Astrocyte of the cerebellum (primary cell): ENCODE measurements around the gene CALHM4.

Source experiments
- DNase-seq: peaks from one replicate; pipeline ENCODE4 v3.0.0-alpha.2; 2011; ENCODE audit warnings: low read depth
- H3K4me3 ChIP-seq: 2 replicates; pipeline ENCODE4 v1.5.1; 2011; ENCODE audit warnings: mild to moderate bottlenecking, low read depth, low read length, moderate library complexity
- in situ Hi-C: cut with HindIII; loops from 2 replicates; pipeline ENCODE4 v1.10.0; 2017; ENCODE audit warnings: low sequenced_read_pairs
- TF ChIP-seq, protein P1 (sequence below): IDR thresholded peaks from 2 replicates; pipeline ENCODE4 v1.5.1; 2012; ENCODE audit warnings: low read length, low read depth, moderate library complexity, mild to moderate bottlenecking; ENCODE audit errors: missing control alignments

Gene CALHM4

DNA sequence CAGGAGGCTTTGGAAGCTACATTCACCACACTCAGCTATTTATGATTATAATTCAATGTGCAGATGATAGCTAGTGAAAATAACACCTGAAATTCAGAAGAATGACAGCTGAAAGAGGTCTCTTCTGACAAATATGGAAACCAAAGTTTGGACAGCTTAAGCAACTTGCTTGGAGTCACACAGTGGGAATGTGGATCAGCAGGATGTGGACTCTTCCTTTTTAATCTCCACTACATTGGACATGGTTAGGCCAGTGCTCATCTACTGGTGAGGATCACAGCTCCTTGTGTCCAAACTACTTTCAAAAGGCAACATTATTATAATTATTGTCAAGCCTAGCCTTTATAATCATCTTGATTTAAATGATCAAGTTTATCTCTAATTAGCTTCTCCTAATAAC lies 18.4 kb upstream of the CALHM4 start:
- DNase-seq, result no peak
- in situ Hi-C loops, result no loop called here
- no peak overlapping the region for H3K4me3 ChIP-seq
- TF ChIP-seq, protein P1, sequence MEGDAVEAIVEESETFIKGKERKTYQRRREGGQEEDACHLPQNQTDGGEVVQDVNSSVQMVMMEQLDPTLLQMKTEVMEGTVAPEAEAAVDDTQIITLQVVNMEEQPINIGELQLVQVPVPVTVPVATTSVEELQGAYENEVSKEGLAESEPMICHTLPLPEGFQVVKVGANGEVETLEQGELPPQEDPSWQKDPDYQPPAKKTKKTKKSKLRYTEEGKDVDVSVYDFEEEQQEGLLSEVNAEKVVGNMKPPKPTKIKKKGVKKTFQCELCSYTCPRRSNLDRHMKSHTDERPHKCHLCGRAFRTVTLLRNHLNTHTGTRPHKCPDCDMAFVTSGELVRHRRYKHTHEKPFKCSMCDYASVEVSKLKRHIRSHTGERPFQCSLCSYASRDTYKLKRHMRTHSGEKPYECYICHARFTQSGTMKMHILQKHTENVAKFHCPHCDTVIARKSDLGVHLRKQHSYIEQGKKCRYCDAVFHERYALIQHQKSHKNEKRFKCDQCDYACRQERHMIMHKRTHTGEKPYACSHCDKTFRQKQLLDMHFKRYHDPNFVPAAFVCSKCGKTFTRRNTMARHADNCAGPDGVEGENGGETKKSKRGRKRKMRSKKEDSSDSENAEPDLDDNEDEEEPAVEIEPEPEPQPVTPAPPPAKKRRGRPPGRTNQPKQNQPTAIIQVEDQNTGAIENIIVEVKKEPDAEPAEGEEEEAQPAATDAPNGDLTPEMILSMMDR, result no peak

DNA sequence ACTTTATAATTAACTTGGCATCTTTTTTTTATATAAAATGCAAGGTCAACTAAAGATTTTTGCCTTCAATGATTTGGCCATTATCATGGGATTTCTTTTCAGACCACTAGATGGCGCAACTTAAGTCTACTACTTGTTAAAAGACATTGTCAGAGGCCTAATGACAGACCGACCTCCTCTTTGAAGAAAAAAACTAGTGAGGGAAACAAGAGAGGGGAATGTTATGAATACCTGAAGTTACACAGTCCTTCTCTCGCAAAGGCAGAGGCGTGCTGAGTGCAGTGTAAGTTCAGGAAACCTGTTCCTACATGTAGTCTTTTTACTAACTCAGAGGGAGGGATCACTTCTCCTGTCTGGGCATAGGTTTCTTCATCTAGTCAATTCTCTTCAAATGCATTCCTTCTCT lies 17.3 kb upstream of the CALHM4 start:
- TF ChIP-seq, protein P1, result peak; percentile 61
- in situ Hi-C loops, result no loop called here
- no peak for DNase-seq
- no peak overlapping the region for H3K4me3 ChIP-seq

DNA sequence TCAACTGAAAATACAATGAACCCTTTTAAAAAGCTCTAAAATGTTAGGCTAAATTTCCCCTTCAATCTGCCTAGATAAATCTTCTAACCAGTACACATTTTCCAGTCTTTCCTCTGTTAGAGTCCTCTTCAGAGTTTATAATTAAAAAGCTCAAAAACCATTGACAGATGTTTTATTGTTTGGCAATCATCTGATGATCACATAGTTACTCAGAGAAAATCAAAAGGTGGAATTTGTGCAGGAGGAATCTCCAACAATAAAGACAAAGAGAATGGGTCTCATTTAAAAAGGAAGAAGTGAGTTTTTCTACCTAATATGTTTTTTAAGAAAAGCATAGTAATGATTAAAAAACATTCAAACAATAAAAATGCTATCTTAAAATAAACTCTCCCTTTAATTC lies 11.1 kb upstream of the CALHM4 start:
- in situ Hi-C loops, result no loop called here
- no peak overlapping the region for H3K4me3 ChIP-seq
- TF ChIP-seq, protein P1, result no peak
- DNase-seq, result no peak

DNA sequence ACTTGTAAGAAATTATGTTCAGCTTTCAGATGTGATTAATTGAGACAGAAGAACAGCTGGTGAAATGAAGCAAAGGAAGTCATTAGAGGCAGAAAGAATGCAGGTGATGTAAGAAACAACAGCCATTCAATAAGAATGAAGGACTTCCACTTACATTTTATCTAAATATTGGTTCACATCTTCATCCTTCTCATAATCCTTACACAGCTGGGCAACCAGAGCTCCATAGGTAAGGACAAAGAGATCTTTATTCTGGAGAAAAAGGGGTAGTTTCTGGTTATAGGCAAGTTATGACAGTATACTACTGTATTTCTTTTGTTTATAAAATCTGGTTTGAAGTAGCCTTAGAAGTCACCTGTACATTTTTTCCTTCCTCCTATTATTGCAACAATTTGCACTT lies 10.4 kb upstream of the CALHM4 start:
- no peak overlapping the region for H3K4me3 ChIP-seq
- DNase-seq, result no peak
- TF ChIP-seq, protein P1, result no peak
- in situ Hi-C loops, result no loop called here

DNA sequence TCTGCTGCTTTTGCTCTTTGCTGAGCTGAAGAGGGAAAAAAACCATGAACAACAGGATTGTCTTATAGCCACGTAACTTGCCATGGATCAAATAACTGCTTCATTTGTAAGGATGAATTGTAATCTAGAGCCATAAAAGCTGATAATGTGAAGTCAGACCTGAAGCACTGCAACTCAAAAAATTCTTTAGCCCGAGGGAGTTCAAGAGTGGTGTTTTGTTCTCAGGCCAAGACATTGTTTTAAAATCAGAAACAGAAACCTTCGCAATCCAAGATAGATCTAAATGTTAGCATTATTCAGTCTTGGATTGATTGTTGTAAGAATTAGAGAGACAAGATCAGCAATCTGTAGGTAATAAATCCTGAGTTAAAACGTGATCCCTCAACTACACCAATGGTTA lies 7.9 kb upstream of the CALHM4 start, which contains the start of gene TRAPPC3L:
TRAPPC3L (minus strand) TSS at position 34 of the 400 bp plus-strand sequence. CDS start 170 bp downstream, outside the sequence.
- no peak within 1 kb of the TSS for H3K4me3 ChIP-seq

DNA sequence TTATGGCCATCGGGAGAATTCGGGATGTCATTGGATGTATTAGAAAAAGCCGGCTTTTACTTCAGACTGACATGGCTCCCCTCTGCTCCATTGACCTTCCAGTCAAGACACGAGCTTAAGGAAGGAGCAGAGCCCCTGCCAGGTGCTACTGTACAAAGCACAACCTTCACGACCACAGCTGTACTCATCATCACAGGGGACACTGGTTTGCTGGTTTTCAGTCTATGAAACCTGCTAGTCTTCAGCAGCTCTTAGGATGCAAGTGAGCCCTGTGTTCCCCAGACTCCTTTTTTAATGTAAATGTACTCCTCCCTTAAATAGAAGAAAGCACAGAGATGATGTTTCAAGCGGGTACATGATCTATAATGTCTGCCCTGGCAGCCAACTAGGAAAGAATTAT lies 6.2 kb upstream of the CALHM4 start:
- DNase-seq, result no peak
- TF ChIP-seq, protein P1, result no peak
- no peak overlapping the region for H3K4me3 ChIP-seq
- in situ Hi-C loops, result no loop called here

More for the DNA sequence above, 7.9 kb upstream of the CALHM4 start, which contains the start of gene TRAPPC3L:
- DNase-seq, result no peak
- in situ Hi-C loops, result no loop called here
- TF ChIP-seq, protein P1, result no peak

DNA sequence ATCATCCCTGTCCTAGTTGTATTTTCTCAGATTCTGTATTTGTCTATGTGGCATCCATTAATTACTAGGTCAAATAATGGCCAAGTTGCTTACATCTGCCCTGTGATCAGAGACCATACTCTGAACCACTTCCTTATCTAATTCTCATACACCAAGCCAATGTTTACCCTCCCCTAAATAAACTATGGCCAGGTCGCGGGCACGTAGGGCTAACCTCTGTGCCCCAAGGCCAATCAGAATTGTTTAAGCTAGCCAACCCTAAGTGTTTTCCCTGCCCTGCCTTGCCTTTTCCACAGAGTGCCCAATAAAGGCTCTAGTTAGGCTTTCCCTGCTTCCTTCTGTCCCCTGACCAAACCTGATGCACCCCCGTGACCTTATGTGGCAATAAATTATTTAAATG lies 2.8 kb upstream of the CALHM4 start:
- no peak overlapping the region for H3K4me3 ChIP-seq
- DNase-seq, result no peak
- in situ Hi-C loops, result no loop called here
- TF ChIP-seq, protein P1, result no peak
